HepG2 (cell line): ENCODE data around the gene CTIF. TPM values are rescaled to one million over a fixed set of nuclear protein-coding genes. Genes with fewer than 3 reads are reported as not detected.

ENCODE experiments used
- ATAC-seq: fragments of 200-7000 bp; cut with Tn5 transposase; 3 replicates; pipeline ENCODE4 v1.9.1; 2020; ENCODE audit warnings: mild to moderate bottlenecking, moderate library complexity
- BruUV-seq: library from RNA; stranded (reverse); fragments of 400-500 nt; replicated peaks from 2 replicates; lab custom pipeline; 2021; lab: Mats Ljungman, UMichigan
- CTCF ChIA-PET: fragments of 300-600 bp; formaldehyde crosslinking; extraction: SDS; loops from one replicate; lab custom pipeline; 2021; ENCODE audit warnings: low total read pairs, inconsistent platforms, low intra/inter-chr PET ratio; lab: Yijun Ruan, JAX
- POLR2A ChIA-PET: fragments of 350-600 bp; sonication (Branson Sonifier 250); formaldehyde crosslinking; loops from one replicate; lab custom pipeline; 2020; ENCODE audit warnings: antibody characterized with exemption, inconsistent platforms; lab: Yijun Ruan, JAX
- DNase-seq: peaks from one replicate; pipeline ENCODE4 v3.0.0-alpha.2; 2015; ENCODE audit warnings: low spot score
- FAIRE-seq: peaks from 3 replicates; lab custom pipeline; 2011; peaks lifted over from hg19 to GRCh38; lab: Jason Lieb, UNC
- H2AFZ ChIP-seq: one replicate; pipeline ENCODE4 v1.6.1; 2011; ENCODE audit warnings: low read length, inconsistent platforms
- H3K27ac ChIP-seq: fragments of 300-600 bp; 3 replicates; pipeline ENCODE4 v1.8.0; 2011; ENCODE audit warnings: mixed run types, mild to moderate bottlenecking, mixed read lengths, low read length, inconsistent platforms; ENCODE audit not compliant: insufficient read depth; ENCODE audit errors: extremely low read length
- H3K27me3 ChIP-seq, 2 experiments: fragments of 200-600 bp in 1 of 2; 2 replicates in 1 of 2; 3 replicates in 1 of 2; pipeline versions ENCODE4 v1.6.0 to v1.8.0; 2011; ENCODE audit warnings: low read length in 2 of 2, mild to moderate bottlenecking in 2 of 2, moderate library complexity in 2 of 2, inconsistent platforms in 1 of 2; ENCODE audit not compliant: insufficient read depth in 2 of 2, control insufficient read depth in 1 of 2
- H3K36me3 ChIP-seq, 2 experiments: fragments of 200-600 bp in 1 of 2; replicated peaks in 1 of 2; 2 replicates in 1 of 2; 3 replicates in 1 of 2; pipeline versions ENCODE4 v1.5.1 to v1.8.0; 2011; ENCODE audit warnings: low read length in 2 of 2, inconsistent platforms in 1 of 2; ENCODE audit not compliant: insufficient read depth in 2 of 2, control insufficient read depth in 1 of 2
- H3K4me1 ChIP-seq: 2 replicates; pipeline ENCODE4 v1.5.1; 2012; ENCODE audit warnings: low read length, inconsistent platforms; ENCODE audit not compliant: insufficient read depth
- H3K4me2 ChIP-seq: 2 replicates; pipeline ENCODE4 v1.6.0; 2011; ENCODE audit warnings: low read depth, low read length, inconsistent platforms
- H3K4me3 ChIP-seq, 3 experiments: fragments of 200-600 bp in 1 of 3; sonication (generic), shearing (Covaris generic) in 1 of 3; replicated peaks in 1 of 3; 2 replicates each; pipeline ENCODE4 v1.5.1; 2011 to 2016; ENCODE audit warnings: low read length in 3 of 3, inconsistent platforms in 2 of 3, low read depth in 2 of 3, mild to moderate bottlenecking in 2 of 3, control low read depth in 1 of 3, mixed read lengths in 1 of 3; ENCODE audit not compliant: insufficient read depth in 1 of 3
- H3K79me2 ChIP-seq: one replicate; pipeline ENCODE4 v1.6.1; 2011; ENCODE audit warnings: low read length, inconsistent platforms; ENCODE audit not compliant: insufficient read depth
- H3K9ac ChIP-seq: 2 replicates; pipeline ENCODE4 v1.6.0; 2011; ENCODE audit warnings: mild to moderate bottlenecking, low read depth, low read length, inconsistent platforms; ENCODE audit not compliant: insufficient read depth
- H3K9me3 ChIP-seq: 2 replicates; pipeline ENCODE4 v1.5.1; 2012; ENCODE audit warnings: mild to moderate bottlenecking, low read length
- H4K20me1 ChIP-seq: 2 replicates; pipeline ENCODE4 v1.6.0; 2011; ENCODE audit warnings: inconsistent platforms, mild to moderate bottlenecking, low read length, moderate library complexity; ENCODE audit not compliant: insufficient read depth
- GTF2F1 ChIP-seq: fragments of 150-350 bp; IDR thresholded peaks from 2 replicates; pipeline ENCODE4 v1.6.1; 2014; ENCODE audit warnings: low read length
- HMG20B ChIP-seq: conservative IDR thresholded peaks from 2 replicates; pipeline ENCODE4 v1.6.1; 2016; ENCODE audit warnings: missing genetic modification reagents, missing compliant biosample characterization
- HOXA7 ChIP-seq: sonication (generic); formaldehyde crosslinking; IDR thresholded peaks from 2 replicates; pipeline ENCODE4 v1.8.1; 2022; ENCODE audit warnings: mild to moderate bottlenecking, missing genetic modification reagents, moderate library complexity
- JUND ChIP-seq: sonication (generic); formaldehyde crosslinking; IDR thresholded peaks from 2 replicates; pipeline ENCODE4 v1.8.0; 2022; ENCODE audit warnings: mild to moderate bottlenecking, missing genetic modification reagents
- MAFF ChIP-seq: IDR thresholded peaks from 2 replicates; pipeline ENCODE4 v1.6.1; 2011; ENCODE audit warnings: low read depth, low read length, improper control_type of control experiment
- SRSF1 ChIP-seq: fragments of 200-400 bp; formaldehyde crosslinking; optimal IDR thresholded peaks from 2 replicates; pipeline ENCODE3; 2017; ENCODE audit warnings: mild to moderate bottlenecking, low read depth, low read length, moderate library complexity
- SYNCRIP ChIP-seq: fragments of 200-400 bp; formaldehyde crosslinking; IDR thresholded peaks from 2 replicates; pipeline ENCODE4 v1.6.1; 2018; ENCODE audit warnings: mild to moderate bottlenecking, low read depth, low read length; ENCODE audit not compliant: insufficient read depth
- TGIF2 ChIP-seq: IDR thresholded peaks from 2 replicates; pipeline ENCODE4 v1.6.1; 2016; ENCODE audit warnings: control low read depth, missing compliant biosample characterization
- YY1 ChIP-seq: IDR thresholded peaks from 2 replicates; pipeline ENCODE4 v1.6.1; 2011; ENCODE audit warnings: low read length, low read depth, moderate library complexity, mild to moderate bottlenecking; ENCODE audit not compliant: insufficient read depth, insufficient replicate concordance
- ZNF788 ChIP-seq: sonication (generic); formaldehyde crosslinking; IDR thresholded peaks from 2 replicates; pipeline ENCODE4 v1.5.0; 2020; ENCODE audit warnings: mild to moderate bottlenecking, missing genetic modification reagents, borderline replicate concordance
- WGBS: methylation state at CpG from one replicate; pipeline ENCODE4 v1.1.6; 2017; ENCODE audit warnings: low lambda C conversion rate; 5-methylcytosine and 5-hydroxymethylcytosine counted together
- in situ Hi-C: cut with HindIII; loops from 2 replicates; pipeline ENCODE4 v1.10.0; 2017; ENCODE audit warnings: low pct_unique_long_range_greater_than_20kb; ENCODE audit not compliant: extremely low pct_ligation_motif_present
- intact Hi-C: fragments of 100-400 bp; cut with micrococcal nuclease; formaldehyde crosslinking; loops from one replicate; pipeline ENCODE4 v1.10.0; 2022; ENCODE audit not compliant: unreplicated experiment
- polyA plus RNA-seq, 8 experiments: library from polyadenylated mRNA; depleted of rRNA in 3 of 8; stranded (reverse) in 7 of 8; unstranded in 1 of 8; fragments of >200 nt; fragmentation: Illumina TruSeq in 4 of 8; extraction: Trizol in 4 of 8; gene quantifications; 2 replicates each; pipeline versions ENCODE4 v1.2.1 to v1.2.3, GENCODE V29; 2011 to 2016; ENCODE audit warnings: low read depth in 4 of 8, missing spikeins in 1 of 8, mixed read lengths in 1 of 8; ENCODE audit not compliant: insufficient read depth in 1 of 8
- total RNA-seq, 5 experiments: library from RNA; depleted of rRNA; stranded (reverse); fragments of >200 nt; fragmentation: Illumina TruSeq; extraction: Trizol; gene quantifications; 2 replicates each; pipeline ENCODE4 v1.2.3, GENCODE V29; 2016; ENCODE audit warnings: low read depth in 1 of 5
- TF ChIP-seq, protein P1 (sequence below): sonication (generic); formaldehyde crosslinking; conservative IDR thresholded peaks from 2 replicates; pipeline ENCODE4 v1.4.0; 2020; ENCODE audit warnings: missing genetic modification reagents

CTIF gene
- total and polyA plus RNA-seq, 2 of the 13 experiments (the other 11 are each of a cell fraction or from before 2014, with no cell fraction given), result 18.2 to 28.0 TPM

- Histone ChIP-seq H2AFZ (no peak overlapping the region), H3K36me3 (peaks cover 3 to 20% of the 10 kb centered on the region in 2 experiments; a peak in 3 of 5 replicates), H3K9ac (no peak overlapping the region), H3K4me2 (no peak overlapping the region), H3K4me1 (no peaks in the 10 kb centered on the region), H3K27me3 (no peaks in the 10 kb centered on the region), H3K9me3 (no peaks in the 10 kb centered on the region), H3K79me2 (no peaks in the 10 kb centered on the region), H3K27ac (no peak overlapping the region)
- no peak for FAIRE-seq
- POLR2A ChIA-PET, result no interaction called here
- in situ Hi-C loops, result no loop called here
- no peak for ATAC-seq
- intact Hi-C loops, result no loop called here
- no TSS peak for BruUV-seq
- TF ChIP-seq SRSF1 (no peak), JUND (CRISPR knock-in tag) (no peak), SYNCRIP (no peak), HOXA7 (CRISPR knock-in tag) (no peak), ZNF788 (CRISPR knock-in tag) (no peak), MAFF (no peak), TGIF2 (CRISPR knock-in tag) (no peak)
- TF ChIP-seq, all 625 proteins: peak for 0
- DNase-seq, result no peak
- H4K20me1 ChIP-seq, result no peaks in the 10 kb centered on the region
- CTCF ChIA-PET, result no interaction called here
- 98% methylated on average over 5 of the region's 6 CpGs for WGBS
- H3K4me3 ChIP-seq, result no peak overlapping the region
Measured at GRCh38 chr18:48825101-48825745, 286.4 kb downstream of the CTIF start.

- Histone ChIP-seq H3K9me3 (no peaks in the 10 kb centered on the region), H3K4me1 (no peaks in the 10 kb centered on the region), H2AFZ (no peak overlapping the region)
- no peak for TF ChIP-seq YY1
- TF ChIP-seq GTF2F1, result no peak
- TF ChIP-seq HMG20B (CRISPR knock-in tag), result no peak
- TF ChIP-seq, protein P1, sequence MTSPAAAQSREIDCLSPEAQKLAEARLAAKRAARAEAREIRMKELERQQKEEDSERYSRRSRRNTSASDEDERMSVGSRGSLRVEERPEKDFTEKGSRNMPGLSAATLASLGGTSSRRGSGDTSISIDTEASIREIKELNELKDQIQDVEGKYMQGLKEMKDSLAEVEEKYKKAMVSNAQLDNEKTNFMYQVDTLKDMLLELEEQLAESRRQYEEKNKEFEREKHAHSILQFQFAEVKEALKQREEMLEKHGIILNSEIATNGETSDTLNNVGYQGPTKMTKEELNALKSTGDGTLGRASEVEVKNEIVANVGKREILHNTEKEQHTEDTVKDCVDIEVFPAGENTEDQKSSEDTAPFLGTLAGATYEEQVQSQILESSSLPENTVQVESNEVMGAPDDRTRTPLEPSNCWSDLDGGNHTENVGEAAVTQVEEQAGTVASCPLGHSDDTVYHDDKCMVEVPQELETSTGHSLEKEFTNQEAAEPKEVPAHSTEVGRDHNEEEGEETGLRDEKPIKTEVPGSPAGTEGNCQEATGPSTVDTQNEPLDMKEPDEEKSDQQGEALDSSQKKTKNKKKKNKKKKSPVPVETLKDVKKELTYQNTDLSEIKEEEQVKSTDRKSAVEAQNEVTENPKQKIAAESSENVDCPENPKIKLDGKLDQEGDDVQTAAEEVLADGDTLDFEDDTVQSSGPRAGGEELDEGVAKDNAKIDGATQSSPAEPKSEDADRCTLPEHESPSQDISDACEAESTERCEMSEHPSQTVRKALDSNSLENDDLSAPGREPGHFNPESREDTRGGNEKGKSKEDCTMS (CRISPR knock-in tag), result no peak
- TF ChIP-seq, all 625 proteins: peak for 0
- DNase-seq (no peak), ATAC-seq (no peak), FAIRE-seq (no peak)
- POLR2A ChIA-PET, result no interaction called here
- Histone ChIP-seq H3K4me2 (no peak overlapping the region), H3K4me3 (no peak overlapping the region), H3K79me2 (no peaks in the 10 kb centered on the region), H4K20me1 (no peaks in the 10 kb centered on the region), H3K27ac (no peak overlapping the region), H3K36me3 (peaks cover 2 to 22% of the 10 kb centered on the region in 2 experiments; a peak in 3 of 5 replicates), H3K9ac (no peak overlapping the region), H3K27me3 (no peaks in the 10 kb centered on the region)
- intact Hi-C loops (no loop called here), in situ Hi-C loops (no loop called here)
- CTCF ChIA-PET, result no interaction called here
- 91% methylated on average over 7 of the region's 7 CpGs for WGBS
- no TSS peak for BruUV-seq
Measured at GRCh38 chr18:48826271-48826670, 287.4 kb downstream of the CTIF start.
